NOMO-1 treated with dmso at 0.1 percent for 144 hours (cell line): ENCODE measurements around the gene COL18A1.
"Not testable (repeated sequence)": the region's sequence is repeated elsewhere in the genome, so short reads cannot be mapped to it uniquely, and the experiment has no call there.

Experiments
- DNase-seq: peaks from one replicate; lab custom pipeline; 2025; ENCODE audit not compliant: unreplicated experiment; lab: John Stamatoyannopoulos, UW

Gene COL18A1

DNA sequence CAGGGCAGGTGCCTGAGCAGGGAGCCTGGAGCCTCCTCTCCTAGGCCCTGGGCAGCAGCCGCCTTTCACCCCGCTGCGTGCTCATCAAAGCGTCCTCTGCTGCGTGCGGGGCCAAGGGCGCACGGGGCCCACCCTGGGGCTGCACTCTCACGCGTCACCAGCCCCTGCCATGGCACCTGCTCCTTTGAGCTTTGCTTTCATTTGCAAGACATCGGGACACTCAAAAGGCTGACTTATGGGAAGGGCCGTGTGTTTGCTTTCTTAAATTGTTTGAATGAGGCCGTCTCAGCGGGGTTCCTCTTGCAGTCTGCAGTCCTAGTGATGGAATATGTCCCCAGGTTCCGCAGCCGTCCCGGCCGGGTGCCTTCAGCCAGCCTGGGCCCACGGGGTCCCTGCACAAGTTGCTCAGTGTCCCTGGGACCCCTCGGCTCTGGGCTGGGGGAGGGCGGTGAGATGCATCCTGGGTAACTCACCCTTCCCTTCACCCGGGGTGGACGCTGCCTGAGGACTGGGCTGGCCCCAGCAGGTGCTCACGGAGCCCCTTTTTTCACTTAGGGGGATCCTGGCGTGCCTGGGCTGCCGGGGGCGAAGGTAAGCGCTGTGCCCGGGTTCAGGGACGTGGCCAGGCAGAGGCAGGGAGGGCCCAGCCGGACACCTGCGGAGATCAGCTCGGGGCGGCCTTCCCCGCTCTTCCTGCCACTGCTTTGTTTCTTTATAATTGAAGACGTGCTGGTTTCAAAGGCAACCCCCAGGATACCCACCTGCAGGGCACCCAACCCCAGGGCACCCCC lies 84.2 kb downstream of the COL18A1 start:
- DNase-seq: no peak

GRCh38 chr21:45489722-45489982 lies 84.7 kb downstream of the COL18A1 start:
- DNase-seq: no peak

- DNase-seq: no peak
Observed at GRCh38 chr21:45490049-45490731, 85.2 kb downstream of the COL18A1 start.

GRCh38 chr21:45491056-45491455 lies 86.1 kb downstream of the COL18A1 start:
- no peak for DNase-seq

DNA sequence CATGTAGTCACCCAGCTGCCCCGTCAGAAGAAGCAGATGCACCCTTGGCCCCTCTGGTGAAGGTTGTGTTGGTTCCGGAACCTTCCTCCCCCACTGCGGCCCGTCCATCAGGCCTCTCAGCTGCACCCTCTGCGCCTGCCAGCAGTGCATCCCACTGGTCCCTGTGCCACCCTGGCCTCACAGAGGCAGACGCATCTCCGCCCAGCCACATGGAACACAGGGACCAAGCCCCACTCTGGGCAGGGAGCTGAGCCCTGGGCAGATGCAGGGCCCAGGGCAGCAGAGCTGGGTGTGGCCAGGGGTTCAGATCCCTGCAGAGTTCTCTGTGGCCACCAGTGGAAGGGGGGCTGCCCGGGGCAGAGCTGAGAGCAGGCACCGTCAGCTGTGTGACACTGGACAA lies 86.7 kb downstream of the COL18A1 start:
- DNase-seq: no peak

DNA sequence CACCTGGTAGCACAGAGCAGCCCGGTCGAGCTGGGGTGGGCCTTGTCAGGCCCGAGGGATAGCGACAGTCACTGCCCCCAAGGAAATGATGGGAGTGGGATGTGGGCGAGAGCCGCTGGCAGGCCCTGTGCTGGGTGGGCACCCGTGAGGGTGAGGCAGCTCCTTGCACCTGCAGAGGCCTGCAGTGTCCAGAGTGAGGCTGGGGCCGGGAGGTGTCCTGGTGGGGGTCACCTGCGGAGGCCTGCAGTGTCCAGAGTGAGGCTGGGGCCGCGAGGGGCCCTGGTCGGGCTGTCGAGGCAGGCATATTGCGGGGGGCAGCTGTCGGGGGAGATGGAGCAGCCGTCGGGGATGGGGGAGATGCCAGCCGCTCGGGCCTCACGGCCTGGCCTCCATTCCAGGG lies 87.8 kb downstream of the COL18A1 start:
- DNase-seq: no peak

DNA sequence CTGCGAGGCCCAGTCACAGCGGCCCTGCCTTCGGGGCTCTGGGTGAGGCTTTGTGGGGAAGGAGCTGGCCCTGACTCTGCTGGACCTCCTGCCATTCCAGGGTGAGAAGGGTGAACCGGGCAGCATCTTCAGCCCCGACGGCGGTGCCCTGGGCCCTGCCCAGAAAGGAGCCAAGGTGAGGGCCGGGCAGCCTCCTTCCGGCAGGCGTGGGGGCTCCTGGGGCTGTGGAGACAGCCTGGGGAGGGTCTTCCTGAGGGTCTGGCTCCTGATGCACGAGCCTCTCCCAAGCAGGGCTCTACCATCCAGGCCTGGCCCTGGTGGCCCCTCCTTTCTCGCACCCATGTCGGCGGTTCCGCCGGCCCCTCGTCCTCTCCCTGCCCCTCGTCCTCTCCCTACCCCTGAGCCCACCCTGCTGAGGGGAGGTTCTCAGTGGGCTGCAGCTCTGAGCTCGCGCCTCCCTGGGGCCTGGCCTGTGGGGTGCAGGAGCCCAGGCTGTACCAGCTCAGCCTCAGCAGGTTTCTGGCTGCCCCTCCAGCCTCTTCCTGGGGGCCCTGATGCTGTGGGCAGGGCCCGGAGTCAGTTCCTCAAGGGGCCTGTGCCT lies 88.5 kb downstream of the COL18A1 start:
- DNase-seq: no peak

GRCh38 chr21:45494135-45494850 lies 89.3 kb downstream of the COL18A1 start:
- no peak for DNase-seq

GRCh38 chr21:45494851-45495680 lies 90.1 kb downstream of the COL18A1 start:
- DNase-seq: no peak

DNA sequence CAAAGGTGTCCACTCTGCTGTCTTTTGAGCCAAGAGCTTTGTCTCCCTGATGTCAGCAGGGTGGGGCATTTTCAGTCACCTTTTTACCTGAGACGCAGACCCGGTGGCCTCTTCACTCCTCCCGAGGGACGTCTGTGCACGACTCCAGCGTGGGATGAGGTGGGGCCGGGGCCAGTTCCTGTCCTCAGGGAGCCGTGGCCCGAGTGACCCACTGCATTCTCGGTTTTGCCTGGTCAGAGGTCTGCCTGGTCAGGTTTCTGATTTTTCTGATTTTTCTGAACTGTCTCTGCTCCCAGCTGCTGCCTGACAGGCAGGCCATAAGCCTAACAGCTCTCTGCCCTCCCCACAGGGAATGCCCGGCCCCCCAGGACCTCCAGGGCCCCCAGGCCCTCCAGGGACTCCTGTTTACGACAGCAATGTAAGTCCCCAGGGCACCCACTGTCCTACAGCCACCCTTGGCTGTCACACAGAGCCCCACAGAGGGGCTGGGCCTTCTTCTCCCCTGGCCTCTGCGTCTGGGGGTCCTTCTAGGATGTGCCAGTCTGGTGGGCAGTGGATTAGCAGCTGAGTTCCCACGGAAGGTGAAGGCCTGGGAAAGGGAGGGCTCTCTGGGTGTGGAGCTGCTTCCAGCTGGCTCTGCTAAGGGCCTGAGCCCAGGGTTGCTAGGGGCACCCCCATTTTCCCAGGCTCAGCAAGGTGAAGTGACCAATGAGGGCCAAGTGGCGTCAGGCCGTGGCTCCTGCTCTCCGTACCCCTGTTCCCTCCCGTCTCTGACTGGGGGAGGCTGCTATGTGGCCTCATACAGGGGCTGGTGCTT lies 91.4 kb downstream of the COL18A1 start:
- DNase-seq: no peak

DNA sequence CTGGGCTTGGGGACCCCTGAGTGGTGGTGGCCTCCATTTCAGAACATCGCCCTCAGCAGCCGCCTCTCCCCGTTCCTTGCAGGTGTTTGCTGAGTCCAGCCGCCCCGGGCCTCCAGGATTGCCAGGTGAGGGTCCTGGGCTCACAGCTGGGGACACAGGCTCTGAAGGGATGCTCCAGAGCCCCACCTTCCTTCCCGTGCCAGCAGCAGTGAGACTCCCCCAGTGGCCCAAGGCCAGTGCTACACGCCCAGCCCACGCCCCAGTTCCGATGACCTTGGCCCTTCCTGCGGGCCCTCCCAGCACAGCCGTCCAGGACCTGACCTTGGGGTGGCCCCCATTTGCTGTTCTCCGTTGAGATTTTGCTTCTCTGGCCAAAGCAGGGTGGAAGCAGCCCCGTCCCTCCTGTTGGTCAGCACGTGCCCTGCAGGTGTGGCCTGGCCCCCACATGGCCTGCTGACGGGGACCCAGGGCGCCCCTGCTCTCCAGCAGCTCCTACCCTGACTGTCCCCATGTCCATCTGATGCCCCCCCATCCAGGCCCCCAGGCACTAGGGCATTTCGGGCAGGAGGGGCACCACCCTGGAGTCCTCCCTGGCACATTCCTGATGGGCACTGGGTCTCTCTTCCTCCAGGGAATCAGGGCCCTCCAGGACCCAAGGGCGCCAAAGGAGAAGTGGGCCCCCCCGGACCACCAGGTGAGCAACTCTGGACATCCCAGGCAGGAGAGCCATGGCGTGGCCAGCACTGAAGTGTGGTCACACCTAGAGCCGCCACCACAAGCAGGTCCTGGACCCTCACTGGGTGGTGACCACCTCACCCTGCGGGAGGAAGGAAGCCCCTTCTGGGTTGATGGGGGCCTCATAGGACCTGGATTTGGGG lies 92.2 kb downstream of the COL18A1 start:
- DNase-seq: no peak

GRCh38 chr21:45497846-45498645 lies 93.1 kb downstream of the COL18A1 start:
- no peak for DNase-seq

DNA sequence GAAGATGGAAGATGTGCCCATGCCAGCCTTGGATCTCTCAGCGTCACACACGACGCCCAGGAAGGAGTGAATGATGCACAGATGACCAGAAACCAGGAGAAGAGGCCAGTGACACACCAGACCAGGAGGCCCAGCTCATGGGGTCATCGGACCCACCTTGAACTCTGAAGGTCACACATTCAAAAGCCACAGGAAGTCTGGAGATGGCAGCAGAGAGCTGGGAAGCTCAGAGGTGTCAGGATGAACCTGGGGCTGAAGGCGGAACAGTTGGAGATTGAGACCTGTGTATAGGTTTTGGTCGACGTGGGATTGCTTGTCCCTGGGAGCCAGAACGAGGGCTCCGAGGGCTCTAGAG lies 93.7 kb downstream of the COL18A1 start:
- DNase-seq: no peak

DNA sequence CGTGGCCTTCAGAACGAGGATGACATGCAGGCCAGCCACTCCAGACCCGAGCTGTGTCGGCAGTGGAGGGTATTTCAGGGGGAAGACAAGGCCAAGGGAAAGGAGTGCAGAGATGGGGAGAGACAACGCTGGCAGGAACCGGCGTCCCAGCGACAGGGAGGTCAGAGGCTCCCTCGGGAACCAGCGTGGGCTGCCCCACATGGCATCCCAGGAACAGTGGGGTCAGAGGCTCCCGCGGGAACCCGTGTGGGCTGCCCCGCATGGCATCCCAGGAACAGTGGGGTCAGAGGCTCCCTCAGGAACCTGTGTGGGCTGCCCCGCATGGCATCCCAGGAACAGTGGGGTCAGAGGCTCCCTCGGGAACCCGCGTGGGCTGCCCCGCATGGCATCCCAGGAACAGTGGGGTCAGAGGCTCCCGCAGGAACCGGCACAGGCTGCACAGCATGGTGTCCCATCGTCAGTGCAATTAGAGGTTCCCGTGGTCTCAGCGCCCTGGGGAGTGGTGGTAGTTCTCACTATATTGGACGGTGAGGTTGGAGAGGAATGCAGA lies 94.3 kb downstream of the COL18A1 start:
- DNase-seq: no peak

DNA sequence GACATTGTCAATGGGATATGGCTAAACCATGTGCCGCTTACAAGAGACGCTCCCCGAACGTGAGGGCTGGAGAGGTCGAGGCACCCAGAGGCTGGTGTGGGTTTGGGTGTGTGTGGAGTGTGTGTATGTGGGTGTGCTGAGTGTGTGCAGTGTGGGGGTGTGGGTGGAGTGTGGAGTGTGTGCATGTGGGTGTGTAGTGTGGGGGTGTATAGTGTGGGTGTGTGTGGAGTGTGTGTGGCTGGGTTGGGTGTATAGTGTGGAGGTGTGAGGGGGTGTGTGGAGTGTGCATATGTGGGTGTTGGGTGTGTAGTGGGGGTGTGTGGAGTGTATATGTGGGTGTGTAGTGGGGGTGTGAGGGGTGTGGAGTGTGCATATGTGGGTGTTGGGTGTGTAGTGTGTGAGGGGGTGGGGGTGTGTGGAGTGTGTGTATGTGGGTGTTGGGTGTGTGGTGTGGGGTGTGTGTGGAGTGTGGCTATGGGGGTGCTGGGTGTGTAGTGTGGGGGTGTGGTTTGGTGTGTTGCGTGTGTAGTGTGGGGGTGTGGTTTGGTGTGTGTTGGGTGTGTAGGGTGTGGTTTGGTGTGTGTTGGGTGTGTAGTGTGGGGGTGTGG lies 95.1 kb downstream of the COL18A1 start:
- DNase-seq: no peak

DNA sequence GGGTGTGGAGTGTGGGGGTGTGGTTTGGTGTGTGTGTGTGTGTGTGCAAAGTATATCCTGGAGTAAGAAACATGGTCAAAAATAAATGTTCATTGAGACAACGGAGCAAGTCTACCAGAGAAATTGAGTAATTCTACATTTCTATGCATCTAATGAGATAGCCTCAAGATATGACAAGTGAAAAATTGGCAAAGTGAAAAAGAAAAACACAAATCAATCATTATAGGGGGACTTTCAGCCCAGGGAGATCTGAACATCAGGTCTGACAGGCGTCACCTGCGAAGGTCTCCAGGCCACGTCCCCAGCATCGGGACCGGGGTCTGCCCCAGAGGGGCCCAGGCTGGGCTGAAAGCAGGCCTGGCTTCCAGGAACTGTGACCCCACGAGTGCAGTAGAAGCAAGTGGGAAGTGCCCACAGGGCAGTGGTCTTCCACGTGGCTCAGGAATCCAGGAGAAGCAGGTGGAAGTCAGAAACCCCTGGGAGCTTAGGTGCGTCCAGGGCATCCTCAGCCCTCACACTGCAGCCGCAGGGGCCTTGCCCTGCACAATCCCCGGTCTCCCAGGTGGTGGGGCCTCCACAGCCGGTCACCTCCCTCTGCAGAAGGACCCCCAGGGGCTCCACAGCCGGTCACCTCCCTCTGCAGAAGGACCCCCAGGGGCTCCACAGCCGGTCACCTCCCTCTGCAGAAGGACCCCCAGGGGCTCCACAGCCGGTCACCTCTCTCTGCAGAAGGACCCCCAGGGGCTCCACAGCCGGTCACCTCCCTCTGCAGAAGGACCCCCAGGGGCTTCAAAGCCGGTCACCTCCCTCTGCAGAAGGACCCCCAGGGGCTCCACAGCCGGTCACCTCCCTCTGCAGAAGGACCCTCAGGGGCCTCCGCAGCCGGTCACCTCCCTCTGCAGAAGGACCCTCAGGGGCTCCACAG lies 96.4 kb downstream of the COL18A1 start:
- not testable (repeated sequence) for DNase-seq

GRCh38 chr21:45502006-45502345 lies 97.0 kb downstream of the COL18A1 start:
- DNase-seq: no peak
